G401.6 (cell line): ENCODE results near the gene ACSF3.

Source experiments
- FAIRE-seq: peaks from 2 replicates; lab custom pipeline; 2012; peaks lifted over from hg19 to GRCh38; lab: Jason Lieb, UNC

Gene ACSF3

GRCh38 chr16:89112377-89113151, 18.9 kb downstream of the ACSF3 start:
- no peak for FAIRE-seq

GRCh38 chr16:89113152-89113547, 19.5 kb downstream of the ACSF3 start:
- no peak for FAIRE-seq

DNA sequence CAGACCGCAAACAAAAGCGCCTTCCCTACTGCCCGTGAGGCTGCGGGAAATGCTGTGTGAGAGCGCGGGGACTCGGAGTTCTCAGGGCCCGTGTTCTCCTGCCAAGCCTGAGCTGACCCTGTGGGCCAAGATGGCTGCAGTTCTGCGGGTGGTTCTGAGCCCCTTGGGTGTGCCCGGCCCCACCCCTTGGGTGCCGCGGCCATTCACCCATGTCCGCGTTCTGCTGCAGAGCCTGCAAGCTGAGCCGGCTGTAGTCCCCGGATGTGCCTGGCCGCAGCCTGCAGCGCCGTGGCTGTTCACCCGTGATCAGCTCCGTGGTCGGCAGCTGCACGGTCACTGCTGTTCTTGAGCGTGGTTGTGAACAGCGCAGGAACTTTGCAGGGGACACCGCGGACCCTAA, 20.0 kb downstream of the ACSF3 start:
- no peak for FAIRE-seq

DNA sequence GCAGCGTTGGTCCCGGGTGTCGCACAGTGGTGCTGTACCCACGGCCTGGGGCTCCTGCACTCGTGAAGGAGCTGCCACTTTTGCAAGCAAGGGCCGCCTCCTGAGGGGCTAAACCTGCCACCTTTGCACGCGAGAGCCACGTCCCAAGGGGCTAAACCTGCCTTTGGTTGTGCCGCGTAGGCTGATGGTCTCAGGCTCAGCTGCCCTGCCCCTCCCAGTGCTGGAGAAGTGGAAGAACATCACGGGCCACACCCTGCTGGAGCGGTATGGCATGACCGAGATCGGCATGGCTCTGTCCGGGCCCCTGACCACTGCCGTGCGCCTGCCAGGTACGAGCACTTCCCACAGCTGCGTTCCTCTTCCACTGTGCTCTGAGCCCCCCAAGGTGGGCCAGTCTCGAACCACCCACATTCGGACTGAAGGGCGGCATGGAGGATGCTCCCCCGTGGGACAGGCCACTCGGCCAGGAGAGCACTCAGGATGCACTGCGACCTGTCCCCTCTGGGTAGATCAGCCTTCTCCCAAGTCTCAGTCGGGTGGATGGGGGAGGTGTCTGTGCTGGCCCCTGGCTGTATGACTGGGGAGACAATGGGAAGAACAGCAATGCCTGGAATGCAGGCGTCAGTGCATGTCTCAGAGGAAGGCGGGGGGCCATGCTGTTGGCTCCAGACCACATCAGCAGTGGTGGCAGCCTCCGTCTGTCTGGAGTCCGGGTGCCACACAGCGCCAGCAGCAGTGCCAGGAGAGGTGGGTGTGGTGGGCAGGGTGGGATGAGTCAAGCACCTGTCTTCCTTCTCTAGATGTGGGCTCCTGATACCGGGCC, 20.7 kb downstream of the ACSF3 start:
- no peak for FAIRE-seq

GRCh38 chr16:89115216-89115861, 21.7 kb downstream of the ACSF3 start:
- no peak for FAIRE-seq

- FAIRE-seq, result no peak
Measured at GRCh38 chr16:89116341-89117226, 22.9 kb downstream of the ACSF3 start.

DNA sequence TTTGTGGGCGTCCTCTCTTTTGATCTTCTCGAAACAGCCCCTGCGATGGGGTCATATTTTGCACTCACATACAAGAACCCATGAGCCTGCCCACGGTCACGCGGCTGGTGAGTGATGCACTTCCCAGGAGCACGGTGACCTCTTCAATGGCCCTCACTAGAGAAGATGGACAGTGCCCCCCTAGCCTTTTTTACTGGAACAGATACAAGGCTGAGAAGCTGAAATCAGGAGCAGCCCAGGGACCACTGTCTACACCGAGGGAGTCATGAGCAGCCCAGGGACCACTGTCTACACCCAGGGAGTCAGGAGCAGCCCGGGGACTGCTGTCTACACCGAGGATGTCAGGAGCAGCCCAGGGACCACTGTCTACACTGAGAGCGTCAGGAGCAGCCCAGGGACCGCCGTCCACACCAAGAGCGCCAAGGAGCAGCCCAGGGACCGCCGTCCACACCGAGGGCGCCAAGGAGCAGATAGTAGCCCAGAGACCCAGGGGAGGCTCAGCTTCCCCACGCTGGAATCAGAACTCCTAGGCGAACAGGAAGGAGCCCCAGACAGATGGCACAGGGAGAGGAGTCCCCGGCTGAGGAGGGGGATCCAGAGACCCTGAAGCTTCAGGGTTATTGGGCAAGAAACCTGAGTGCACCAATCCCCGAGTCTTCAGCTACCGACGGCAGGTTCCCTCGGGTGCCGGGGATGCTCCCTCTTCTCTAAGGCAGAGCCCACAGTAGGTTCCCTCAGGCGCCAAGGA, 23.7 kb downstream of the ACSF3 start:
- FAIRE-seq, result no peak

DNA sequence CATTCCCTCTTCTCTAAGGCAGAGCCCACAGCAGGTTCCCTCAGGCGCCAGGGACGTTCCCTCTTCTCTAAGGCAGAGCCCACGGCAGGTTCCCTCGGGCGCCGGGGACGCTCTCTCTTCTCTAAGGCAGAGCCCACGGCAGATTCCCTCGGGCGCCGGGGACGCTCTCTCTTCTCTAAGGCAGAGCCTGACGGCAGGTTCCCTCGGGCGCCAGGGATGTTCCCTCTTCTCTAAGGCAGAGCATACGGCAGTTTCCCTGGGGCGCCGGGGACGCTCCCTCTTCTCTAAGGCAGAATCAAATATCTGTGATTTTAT, 24.3 kb downstream of the ACSF3 start:
- FAIRE-seq, result no peak

DNA sequence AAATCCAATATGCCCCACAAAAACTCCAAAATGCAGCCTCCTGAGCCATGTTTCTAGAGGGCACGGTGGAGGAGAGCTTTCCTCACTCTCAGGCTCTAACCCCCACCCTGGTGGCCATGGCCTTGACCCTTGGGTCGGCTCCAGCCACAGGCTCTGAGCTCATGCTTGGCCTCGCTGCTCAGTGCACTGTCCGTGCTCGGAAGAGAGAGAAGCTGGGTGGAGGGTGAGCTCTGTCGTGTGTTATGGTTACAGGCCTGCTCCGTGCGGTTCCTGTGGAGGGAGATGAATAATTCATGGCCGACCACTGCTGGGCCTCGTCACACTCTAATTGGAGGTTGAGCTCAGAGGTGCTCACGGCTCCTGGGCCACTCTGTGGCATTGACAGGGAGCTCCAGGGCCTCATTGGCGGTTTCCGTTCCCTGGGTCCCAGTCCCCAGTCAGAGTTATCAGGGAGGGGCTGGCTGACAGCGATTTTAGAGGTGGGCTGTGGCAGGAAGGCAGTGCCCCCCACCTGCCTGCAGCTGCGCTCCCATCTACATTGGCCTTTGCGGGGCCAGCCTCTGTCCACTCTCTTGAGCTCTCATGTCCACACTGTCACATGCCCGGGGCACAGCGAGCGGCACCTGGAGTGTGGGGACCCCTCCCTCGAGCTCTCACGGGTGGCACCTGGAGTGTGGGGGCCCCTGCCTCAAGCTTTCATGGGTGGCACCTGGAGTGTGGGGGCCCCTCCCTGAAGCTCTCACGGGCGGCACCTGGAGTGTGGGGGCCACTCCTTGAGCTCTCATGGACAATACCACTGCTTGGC, 24.9 kb downstream of the ACSF3 start:
- no peak for FAIRE-seq

GRCh38 chr16:89119166-89119621, 25.5 kb downstream of the ACSF3 start:
- no peak for FAIRE-seq

DNA sequence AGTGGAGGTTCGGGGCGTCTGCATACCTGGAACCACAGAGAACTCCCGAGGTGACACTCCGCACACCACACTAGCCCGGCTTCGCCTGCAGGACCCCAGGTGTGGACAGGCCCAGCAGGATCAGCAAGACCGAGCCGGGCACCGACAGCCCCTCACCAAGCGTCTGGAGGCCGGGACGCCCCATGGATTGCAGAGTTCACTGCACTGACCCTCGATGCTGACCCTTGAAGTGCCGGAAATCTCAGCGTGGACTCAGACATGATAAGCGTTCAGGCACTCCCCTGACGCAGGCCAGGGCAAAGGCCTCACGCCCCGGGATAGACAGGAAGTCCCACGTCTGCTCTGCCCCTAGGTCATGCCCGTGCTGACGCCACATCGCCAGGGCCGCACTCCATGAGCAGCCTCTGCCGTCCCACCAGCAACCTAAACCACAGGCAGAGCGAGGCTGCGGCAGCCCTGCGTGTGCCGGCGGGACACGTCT, 26.0 kb downstream of the ACSF3 start:
- no peak for FAIRE-seq

DNA sequence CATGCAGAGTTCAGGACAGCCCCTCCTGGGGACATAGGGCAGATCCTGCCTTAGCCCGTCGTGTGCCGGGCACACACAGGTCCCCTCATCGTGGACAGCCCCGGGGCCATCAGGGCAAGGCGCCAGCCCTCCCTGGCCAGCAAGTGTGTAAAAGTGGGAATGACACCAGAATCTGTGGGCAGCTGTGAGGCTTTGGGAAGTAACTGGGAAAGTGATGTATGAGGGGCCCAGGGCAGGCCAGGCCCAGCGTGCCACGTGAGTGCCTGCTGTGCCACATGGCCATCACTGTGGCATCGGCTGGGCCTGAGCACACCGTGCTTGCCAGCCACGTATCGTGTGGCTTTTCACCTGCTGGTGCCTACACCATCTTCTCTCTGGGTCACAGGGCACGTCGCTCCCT, 26.6 kb downstream of the ACSF3 start:
- no peak for FAIRE-seq

GRCh38 chr16:89120921-89121351, 27.3 kb downstream of the ACSF3 start:
- no peak for FAIRE-seq

- FAIRE-seq, result no peak
Measured at GRCh38 chr16:89121691-89122321, 28.2 kb downstream of the ACSF3 start.

DNA sequence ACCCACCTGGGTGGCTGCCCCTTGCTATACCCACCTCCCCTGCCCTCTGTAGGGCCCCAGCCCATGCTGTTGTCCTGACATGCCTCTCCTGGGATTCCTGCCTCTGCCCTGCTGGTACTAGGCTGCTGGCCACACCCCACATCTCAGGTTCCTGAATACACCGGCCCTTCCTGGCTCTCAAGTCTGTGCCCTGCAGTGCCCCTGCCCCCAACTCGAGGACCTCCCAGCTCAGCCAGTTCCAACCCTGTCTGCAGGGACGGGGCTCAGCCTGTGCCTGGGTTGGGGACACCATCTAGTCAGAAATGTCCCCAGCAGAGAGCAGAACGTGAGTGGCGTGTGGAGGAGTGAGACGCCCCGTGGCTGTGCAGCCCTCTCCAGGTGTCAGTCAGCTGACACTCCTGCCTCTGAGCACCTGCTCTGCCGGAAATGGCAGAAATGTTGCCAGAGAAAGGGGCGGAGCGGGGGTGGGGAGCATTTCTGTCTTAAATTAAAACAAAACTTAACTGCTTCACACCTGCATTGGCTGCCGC, 28.7 kb downstream of the ACSF3 start:
- FAIRE-seq, result no peak

DNA sequence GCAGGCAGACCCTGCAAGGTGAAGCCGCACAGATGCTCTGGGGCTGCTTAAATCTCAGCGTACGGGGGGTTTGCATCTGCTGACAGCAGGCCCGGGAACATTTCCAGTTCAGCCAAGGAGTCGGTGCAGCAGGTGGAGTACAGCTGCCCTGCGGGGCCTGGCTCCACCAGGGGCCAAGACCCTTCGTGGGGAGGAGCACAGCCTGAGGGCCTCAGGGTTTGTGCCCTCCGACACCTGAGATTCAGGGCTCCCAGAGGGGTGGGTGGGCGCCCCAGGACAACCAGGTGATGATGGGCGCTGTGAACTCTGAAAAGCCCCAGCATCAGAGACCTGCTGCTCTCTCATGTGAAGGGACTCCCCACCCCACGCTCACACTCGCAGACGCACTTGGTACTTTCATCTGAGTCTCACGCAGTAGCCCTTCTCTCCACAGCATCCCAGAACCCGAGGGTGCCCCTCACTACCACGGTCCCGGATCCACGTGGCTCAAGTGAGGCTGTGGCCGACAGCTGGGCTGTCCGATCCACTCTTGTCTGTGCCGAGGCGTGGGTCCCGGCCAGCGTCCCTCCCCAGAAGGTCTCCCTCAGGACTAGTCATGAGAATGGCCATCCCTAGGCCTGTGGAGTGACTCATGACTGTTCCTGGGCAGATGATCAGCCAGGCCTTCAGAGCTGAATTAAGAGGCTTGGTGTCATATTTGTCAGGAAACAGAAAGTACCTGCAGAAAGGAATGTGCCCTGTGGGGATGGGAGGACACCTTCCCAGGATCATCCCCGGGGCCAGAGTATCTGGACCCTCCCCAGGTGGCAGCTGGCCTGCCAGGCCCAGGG, 29.6 kb downstream of the ACSF3 start:
- no peak for FAIRE-seq

GRCh38 chr16:89123831-89124100, 30.1 kb downstream of the ACSF3 start:
- no peak for FAIRE-seq

GRCh38 chr16:89129378-89129777, 35.7 kb downstream of the ACSF3 start:
- FAIRE-seq, result no peak

- FAIRE-seq, result no peak
Measured at GRCh38 chr16:89130448-89130847, 36.8 kb downstream of the ACSF3 start.
